Inflammatory macrophage (primary cell): ENCODE measurements around the gene FOXP1.
A peak's percentile ranks its signal among the peaks of the same experiment; 100 is the strongest.

ENCODE experiments used
- DNase-seq, 2 donors: peaks; one replicate each; pipeline ENCODE4 v3.0.0-alpha.2; 2020 to 2022

Gene FOXP1

DNA sequence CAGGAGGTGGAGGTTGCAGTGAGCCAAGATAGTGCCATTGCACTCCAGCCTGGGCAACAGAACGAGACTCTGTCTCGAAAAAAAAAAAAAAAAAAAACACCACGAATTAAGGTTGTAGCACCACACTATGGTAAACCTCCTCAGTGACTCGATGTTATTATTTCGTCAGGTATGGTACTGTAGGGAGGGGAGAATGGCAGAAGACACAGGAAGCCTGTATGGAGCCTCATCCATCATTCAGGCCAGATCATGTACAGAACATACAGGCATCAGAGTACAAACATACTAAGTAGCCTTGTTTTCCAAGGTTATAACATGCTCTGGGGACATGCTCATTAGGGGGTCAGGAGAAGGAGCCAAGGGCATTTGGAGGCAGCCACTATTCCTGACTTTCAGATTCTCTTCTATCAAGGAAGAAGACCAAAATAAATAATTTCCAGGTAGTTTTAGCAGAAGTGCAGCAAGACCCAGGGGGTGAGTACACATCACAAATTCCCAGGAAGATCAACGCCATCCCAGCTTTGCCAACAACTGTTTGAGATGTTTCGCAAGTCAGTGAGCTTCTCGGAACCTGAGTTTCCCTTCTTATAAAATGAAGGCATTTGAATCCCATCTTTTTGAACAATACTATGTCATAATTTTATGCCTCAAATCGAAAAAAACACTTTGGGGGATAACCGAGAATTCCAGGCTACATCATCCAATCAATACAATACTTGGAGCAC is 79.8 kb downstream of the FOXP1 start:
- no peak for DNase-seq

DNA sequence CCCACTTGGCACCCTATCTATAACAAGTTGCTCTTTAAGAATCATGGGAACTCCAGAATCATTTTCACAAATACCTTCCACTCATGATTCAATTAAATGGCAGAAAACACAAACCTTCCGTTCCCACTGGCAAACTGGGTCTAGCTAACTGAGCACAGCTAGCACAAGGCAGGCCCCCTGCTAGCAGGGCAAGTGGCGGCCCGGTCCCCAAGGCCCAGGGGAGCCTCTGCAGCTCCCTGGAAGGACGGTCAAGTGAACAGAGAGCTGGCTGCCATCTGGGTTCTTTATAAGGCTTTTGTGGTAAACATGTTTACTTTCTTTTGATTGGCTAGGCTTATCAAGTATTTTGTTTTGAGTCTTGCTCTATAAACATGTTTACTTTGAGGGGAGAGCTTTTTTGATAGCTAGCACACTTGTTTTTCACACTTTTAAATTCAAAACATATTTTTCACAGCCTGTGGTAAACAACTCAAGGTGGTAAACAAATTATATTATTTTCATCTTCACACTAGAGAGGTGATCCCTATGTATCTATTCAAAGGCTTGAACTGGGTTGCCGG is 81.4 kb downstream of the FOXP1 start:
- DNase-seq: no peak

DNA sequence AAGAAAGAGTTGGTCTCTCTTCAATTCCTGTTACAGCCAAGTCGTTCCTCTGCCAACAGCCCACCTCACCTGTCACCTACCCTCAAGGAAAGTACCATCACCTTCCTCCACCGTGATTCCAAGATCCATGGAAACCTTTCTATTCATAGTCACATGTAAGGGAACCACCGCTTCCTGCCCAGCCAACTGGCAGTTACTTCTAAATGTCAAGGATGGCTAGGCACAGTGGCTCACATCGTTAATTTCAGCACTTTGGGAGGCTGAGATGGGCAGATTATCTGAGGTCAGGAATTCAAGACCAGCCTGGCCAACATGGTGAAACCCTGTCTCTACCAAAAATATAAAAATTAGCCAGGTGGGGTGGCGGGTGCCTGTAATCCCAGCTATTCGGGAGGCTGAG is 82.8 kb downstream of the FOXP1 start:
- no peak for DNase-seq

GRCh38 chr3:71499227-71499876 is 84.2 kb downstream of the FOXP1 start:
- no peak for DNase-seq

GRCh38 chr3:71498543-71498942 is 85.0 kb downstream of the FOXP1 start:
- DNase-seq: no peak

GRCh38 chr3:71497971-71498444 is 85.5 kb downstream of the FOXP1 start:
- no peak for DNase-seq

- no peak for DNase-seq
Measured at GRCh38 chr3:71497367-71497897, 86.1 kb downstream of the FOXP1 start.

GRCh38 chr3:71495708-71496472 is 87.6 kb downstream of the FOXP1 start:
- peak; percentile 61 to 66 for DNase-seq

GRCh38 chr3:71494212-71494611 is 89.3 kb downstream of the FOXP1 start:
- DNase-seq: no peak

- no peak for DNase-seq
Measured at GRCh38 chr3:71492974-71493771, 90.4 kb downstream of the FOXP1 start.

- no peak for DNase-seq
Measured at GRCh38 chr3:71492566-71492965, 91.0 kb downstream of the FOXP1 start.

GRCh38 chr3:71491154-71491752 is 92.3 kb downstream of the FOXP1 start:
- no peak for DNase-seq

- DNase-seq: no peak
Measured at GRCh38 chr3:71490692-71491091, 92.8 kb downstream of the FOXP1 start.

- no peak for DNase-seq
Measured at GRCh38 chr3:71489315-71489761, 94.2 kb downstream of the FOXP1 start.

- DNase-seq: no peak
Measured at GRCh38 chr3:71488882-71489281, 94.6 kb downstream of the FOXP1 start.

GRCh38 chr3:71488391-71488809 is 95.1 kb downstream of the FOXP1 start:
- no peak for DNase-seq

DNA sequence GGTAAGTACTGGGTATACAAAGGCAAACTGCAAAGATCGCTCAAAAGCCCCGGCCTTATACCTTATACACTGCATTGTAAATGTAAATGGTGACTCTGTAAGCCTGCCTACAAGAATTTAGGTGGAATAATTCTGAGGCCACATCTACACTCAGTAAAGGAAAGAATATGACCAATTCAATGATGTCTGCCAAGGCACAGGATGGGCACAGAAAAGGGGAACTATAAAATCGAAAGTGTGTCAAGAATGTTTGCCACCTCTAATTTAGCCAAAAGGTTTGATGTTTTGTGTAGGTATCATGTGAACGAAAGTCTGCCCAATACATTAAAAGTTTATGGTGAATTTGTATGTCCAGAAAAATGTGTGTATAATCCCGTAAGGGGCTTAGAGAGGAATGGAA is 96.1 kb downstream of the FOXP1 start:
- peak in 1 of 2 donors; percentile 13 for DNase-seq

- DNase-seq: no peak
Measured at GRCh38 chr3:71486831-71487230, 96.7 kb downstream of the FOXP1 start.

DNA sequence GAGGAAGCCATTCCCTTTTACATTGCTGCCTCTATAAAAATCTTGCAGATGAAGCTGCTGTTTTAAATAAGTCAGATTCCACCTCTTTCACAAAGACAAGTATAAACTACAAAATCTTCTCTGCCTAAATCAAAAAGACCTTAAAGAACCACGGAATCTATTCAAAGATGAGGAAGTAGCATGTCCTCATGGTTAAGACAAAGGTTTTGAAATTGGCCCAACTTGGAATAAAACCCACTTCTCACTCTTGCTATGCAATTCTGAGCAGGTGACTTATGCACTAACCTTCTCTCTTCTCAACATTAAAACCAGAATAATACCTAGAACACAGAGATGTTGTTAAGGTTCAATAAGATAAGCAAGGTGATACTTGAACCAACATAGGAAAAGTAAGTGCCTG is 97.6 kb downstream of the FOXP1 start:
- peak; percentile 48 to 58 for DNase-seq

DNA sequence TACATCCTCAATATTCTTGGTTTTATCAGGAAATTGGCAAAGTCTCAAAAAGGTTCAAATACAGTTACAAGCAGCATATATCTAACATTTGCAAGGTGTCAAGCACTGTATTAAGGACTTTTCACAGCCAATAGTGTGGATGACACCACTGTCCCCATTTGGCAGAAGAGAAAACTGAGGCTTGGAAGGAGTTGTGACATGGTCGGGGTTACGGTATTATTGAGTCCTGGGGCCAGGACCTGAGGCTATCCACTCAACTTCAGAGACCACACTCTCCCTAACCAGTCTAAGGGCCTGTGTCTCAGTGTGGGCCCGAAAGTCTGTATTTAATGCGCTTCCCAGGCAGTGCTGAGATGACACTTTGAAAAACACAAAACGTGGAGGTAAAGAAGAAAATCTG is 99.1 kb downstream of the FOXP1 start:
- DNase-seq: no peak

DNA sequence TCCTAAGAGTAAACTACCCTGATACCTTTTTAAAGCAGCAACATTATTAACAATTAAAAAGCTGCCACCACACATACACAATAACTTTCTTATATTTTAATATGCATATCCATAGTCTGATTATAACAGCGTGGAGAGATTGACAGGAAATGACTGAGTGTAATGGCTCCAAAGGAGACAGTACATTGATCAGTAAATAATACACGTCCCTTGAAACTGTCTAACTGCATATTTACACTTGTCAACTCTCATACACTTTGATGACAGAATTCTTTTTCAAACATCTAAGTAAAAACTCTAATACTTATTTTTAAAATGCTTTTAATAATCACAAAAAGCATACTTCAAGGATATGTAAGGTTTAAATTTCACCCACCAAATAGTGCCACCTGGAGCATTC is 99.5 kb downstream of the FOXP1 start:
- no peak for DNase-seq

GRCh38 chr3:71482771-71483170 is 100.8 kb downstream of the FOXP1 start:
- no peak for DNase-seq
